ENCODE measurements around the gene TRPV3.
"Not testable (repeated sequence)": the region's sequence is repeated elsewhere in the genome, so short reads cannot be mapped to it uniquely, and the experiment has no call there.

The TRPV3 gene

GRCh38 chr17:3557768-3558583 lies at the start of gene TRPV3:
Gene TRPV3, minus strand, starts transcription at chr17:3557812. Its CDS starts 2,962 bp downstream, at chr17:3554850.
- FAIRE-seq, result no peak

- no peak for FAIRE-seq
These were observed 46.3 kb upstream of the TRPV3 start for GRCh38 chr17:3603870-3604259.

- FAIRE-seq, result no peak
These were observed 45.7 kb upstream of the TRPV3 start for GRCh38 chr17:3603119-3603869.

- no peak for FAIRE-seq
These were observed 44.9 kb upstream of the TRPV3 start for GRCh38 chr17:3602499-3602898.

- no peak for FAIRE-seq
These were observed 43.1 kb upstream of the TRPV3 start for GRCh38 chr17:3600529-3601205.

- no peak for FAIRE-seq
These were observed 40.5 kb upstream of the TRPV3 start for GRCh38 chr17:3598078-3598477.

GRCh38 chr17:3596804-3597464 lies 39.3 kb upstream of the TRPV3 start:
- FAIRE-seq, result no peak

- no peak for FAIRE-seq
These were observed 37.4 kb upstream of the TRPV3 start for GRCh38 chr17:3594976-3595375.

GRCh38 chr17:3594051-3594800 lies 36.6 kb upstream of the TRPV3 start:
- FAIRE-seq, result no peak

GRCh38 chr17:3593384-3593783 lies 35.8 kb upstream of the TRPV3 start:
- FAIRE-seq, result no peak

- no peak for FAIRE-seq
These were observed 34.7 kb upstream of the TRPV3 start for GRCh38 chr17:3592216-3592860.

- no peak for FAIRE-seq
These were observed 33.2 kb upstream of the TRPV3 start for GRCh38 chr17:3590768-3591167.

- no peak for FAIRE-seq
These were observed 32.6 kb upstream of the TRPV3 start for GRCh38 chr17:3590231-3590630.

- FAIRE-seq, result no peak
These were observed 32.2 kb upstream of the TRPV3 start for GRCh38 chr17:3589784-3590183.

- FAIRE-seq, result no peak
These were observed 28.2 kb upstream of the TRPV3 start for GRCh38 chr17:3585826-3586225.

- FAIRE-seq, result no peak
These were observed 25.8 kb upstream of the TRPV3 start for GRCh38 chr17:3583456-3583855.

GRCh38 chr17:3582915-3583314 lies 25.3 kb upstream of the TRPV3 start:
- no peak for FAIRE-seq

GRCh38 chr17:3578667-3579066 lies 21.1 kb upstream of the TRPV3 start:
- not testable (repeated sequence) for FAIRE-seq

- no peak for FAIRE-seq
These were observed 19.4 kb upstream of the TRPV3 start for GRCh38 chr17:3576970-3577369.

GRCh38 chr17:3575511-3575910 lies 17.9 kb upstream of the TRPV3 start:
- no peak for FAIRE-seq

GRCh38 chr17:3574231-3574630 lies 16.6 kb upstream of the TRPV3 start:
- FAIRE-seq, result no peak

Data from A204.1 (cell line).